DOHH2 (cell line): ENCODE measurements around the gene RAD51C.

Source experiments
- EZH2phosphoT487 ChIP-seq: fragments of 200-600 bp; sonication (generic); IDR thresholded peaks from 2 replicates; pipeline ENCODE4 v1.6.1; 2017; ENCODE audit warnings: borderline replicate concordance, mild to moderate bottlenecking, antibody characterized with exemption, low read length, moderate library complexity, mixed read lengths
- TF ChIP-seq, protein P1 (sequence below): fragments of 200-600 bp; sonication (generic); IDR thresholded peaks from one replicate; pipeline ENCODE4 v1.5.1; 2014; ENCODE audit warnings: antibody characterized with exemption, mild to moderate bottlenecking, low read depth, low read length; ENCODE audit not compliant: poor library complexity, severe bottlenecking

DNA sequence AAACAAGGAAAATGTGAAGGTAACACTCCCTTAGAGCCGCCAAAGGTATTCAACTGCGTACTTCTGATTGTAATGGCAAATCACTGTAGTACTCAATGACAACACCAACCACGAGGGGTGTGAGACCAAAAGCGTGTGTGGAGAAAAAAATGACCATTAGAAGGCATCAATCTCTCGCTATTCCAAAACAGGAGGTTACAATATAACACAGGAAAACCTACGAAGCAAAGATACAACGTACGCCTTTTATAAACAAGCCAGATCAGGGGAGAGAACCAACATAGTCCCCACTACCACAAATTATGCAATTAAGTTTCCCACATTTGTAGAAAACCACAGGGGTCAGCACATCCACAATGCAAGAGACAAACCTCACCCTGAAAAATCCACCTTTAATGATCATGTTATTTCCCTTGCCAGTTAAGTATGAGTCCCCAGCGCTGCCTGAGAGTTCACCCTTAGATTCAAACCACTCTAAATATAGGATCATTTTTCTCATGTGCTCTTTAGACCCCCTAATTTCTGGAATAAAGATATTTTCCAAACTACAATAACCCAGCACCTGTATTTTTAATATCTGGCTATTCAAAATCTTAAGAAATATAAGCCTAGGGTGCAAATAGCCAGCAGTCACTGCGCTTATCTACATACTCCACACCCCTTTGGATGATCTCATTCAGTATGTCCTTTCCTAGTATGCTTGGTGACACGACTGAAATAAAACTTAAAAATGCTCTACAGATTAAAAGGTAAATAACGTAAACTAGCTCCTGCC lies 13.0 kb upstream of the RAD51C start:
- no peak for TF ChIP-seq EZH2phosphoT487
- TF ChIP-seq, protein P1, sequence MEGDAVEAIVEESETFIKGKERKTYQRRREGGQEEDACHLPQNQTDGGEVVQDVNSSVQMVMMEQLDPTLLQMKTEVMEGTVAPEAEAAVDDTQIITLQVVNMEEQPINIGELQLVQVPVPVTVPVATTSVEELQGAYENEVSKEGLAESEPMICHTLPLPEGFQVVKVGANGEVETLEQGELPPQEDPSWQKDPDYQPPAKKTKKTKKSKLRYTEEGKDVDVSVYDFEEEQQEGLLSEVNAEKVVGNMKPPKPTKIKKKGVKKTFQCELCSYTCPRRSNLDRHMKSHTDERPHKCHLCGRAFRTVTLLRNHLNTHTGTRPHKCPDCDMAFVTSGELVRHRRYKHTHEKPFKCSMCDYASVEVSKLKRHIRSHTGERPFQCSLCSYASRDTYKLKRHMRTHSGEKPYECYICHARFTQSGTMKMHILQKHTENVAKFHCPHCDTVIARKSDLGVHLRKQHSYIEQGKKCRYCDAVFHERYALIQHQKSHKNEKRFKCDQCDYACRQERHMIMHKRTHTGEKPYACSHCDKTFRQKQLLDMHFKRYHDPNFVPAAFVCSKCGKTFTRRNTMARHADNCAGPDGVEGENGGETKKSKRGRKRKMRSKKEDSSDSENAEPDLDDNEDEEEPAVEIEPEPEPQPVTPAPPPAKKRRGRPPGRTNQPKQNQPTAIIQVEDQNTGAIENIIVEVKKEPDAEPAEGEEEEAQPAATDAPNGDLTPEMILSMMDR: peak; percentile 23
